Measurements from ENCODE around the gene TIPRL. TPM values are rescaled to one million over a fixed set of nuclear protein-coding genes. Genes with fewer than 3 reads are reported as not detected.

The TIPRL gene
- total and polyA plus RNA-seq, 9 of the 15 experiments (the other 6 are each of a cell fraction or from before 2014, with no cell fraction given), result 41.4 to 90.2 (median 69.9) TPM

DNA sequence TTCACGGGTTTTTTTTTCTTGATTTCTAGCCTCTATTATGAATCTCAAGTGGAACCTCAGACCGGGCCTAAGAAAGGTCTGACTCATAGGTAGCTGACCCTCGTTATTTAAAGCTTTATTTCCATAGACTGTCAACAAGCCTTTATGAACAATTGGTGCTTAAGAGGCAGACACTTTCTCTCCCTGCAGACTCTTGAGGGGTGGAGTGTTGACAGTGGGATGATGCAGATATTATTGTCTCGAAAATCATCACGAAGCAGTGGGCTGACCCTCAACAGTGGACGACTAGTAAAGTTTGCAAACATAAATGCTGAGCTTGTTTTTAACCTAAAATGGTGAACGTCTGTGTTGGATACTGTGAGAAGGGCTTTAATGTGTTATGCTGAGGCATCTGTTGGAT is 48.9 kb downstream of the TIPRL start (continued):
- TF ChIP-seq, protein P1, sequence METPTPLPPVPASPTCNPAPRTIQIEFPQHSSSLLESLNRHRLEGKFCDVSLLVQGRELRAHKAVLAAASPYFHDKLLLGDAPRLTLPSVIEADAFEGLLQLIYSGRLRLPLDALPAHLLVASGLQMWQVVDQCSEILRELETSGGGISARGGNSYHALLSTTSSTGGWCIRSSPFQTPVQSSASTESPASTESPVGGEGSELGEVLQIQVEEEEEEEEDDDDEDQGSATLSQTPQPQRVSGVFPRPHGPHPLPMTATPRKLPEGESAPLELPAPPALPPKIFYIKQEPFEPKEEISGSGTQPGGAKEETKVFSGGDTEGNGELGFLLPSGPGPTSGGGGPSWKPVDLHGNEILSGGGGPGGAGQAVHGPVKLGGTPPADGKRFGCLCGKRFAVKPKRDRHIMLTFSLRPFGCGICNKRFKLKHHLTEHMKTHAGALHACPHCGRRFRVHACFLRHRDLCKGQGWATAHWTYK (CRISPR knock-in tag; IDR thresholded peaks at IDR 0.05), result no peak
- TF ChIP-seq MYC (IDR thresholded peaks at IDR 0.05; ENCODE audit: low read depth, low read length) (no peak), MYC (CRISPR knock-in tag; IDR thresholded peaks at IDR 0.05; ENCODE audit: borderline replicate concordance, low read depth) (no peak), FOXK2 (conservative IDR thresholded peaks at IDR 0.05 in 1 of 2, IDR thresholded peaks at IDR 0.05 in 1 of 2; ENCODE audit: low read depth in 2 of 2) (peak; percentile 12 to 26; a peak in 1 of 4 replicates), MEIS2 (IDR thresholded peaks at IDR 0.05; ENCODE audit: partially characterized antibody) (peak; percentile 23), ARNT (IDR thresholded peaks at IDR 0.05) (no peak), ADNP (tag; IDR thresholded peaks at IDR 0.05) (no peak), FOSL1 (tag; conservative IDR thresholded peaks at IDR 0.05) (0 out of 2 replicates have a peak, but pooled peaks have one; percentile 13), NFE2 (IDR thresholded peaks at IDR 0.05; ENCODE audit: low read depth) (no peak), CHD4 (IDR thresholded peaks at IDR 0.05; ENCODE audit: insufficient read depth, insufficient replicate concordance, low read depth, low read length, poor library complexity, severe bottlenecking) (no peak), ZNF41 (CRISPR knock-in tag; conservative IDR thresholded peaks at IDR 0.05) (no peak), ZNF507 (tag; conservative IDR thresholded peaks at IDR 0.05) (no peak), EP400 (IDR thresholded peaks at IDR 0.05) (no peak; the same call in 1 of the 2 replicates)
- TF ChIP-seq, protein P2, sequence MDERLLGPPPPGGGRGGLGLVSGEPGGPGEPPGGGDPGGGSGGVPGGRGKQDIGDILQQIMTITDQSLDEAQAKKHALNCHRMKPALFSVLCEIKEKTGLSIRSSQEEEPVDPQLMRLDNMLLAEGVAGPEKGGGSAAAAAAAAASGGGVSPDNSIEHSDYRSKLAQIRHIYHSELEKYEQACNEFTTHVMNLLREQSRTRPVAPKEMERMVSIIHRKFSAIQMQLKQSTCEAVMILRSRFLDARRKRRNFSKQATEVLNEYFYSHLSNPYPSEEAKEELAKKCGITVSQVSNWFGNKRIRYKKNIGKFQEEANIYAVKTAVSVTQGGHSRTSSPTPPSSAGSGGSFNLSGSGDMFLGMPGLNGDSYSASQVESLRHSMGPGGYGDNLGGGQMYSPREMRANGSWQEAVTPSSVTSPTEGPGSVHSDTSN (CRISPR knock-in tag; IDR thresholded peaks at IDR 0.05; ENCODE audit: low read depth), result no peak
- TF ChIP-seq, protein P2 (tag; conservative IDR thresholded peaks at IDR 0.05; ENCODE audit: low read depth), result peak; percentile 39
- TF ChIP-seq, protein P3, sequence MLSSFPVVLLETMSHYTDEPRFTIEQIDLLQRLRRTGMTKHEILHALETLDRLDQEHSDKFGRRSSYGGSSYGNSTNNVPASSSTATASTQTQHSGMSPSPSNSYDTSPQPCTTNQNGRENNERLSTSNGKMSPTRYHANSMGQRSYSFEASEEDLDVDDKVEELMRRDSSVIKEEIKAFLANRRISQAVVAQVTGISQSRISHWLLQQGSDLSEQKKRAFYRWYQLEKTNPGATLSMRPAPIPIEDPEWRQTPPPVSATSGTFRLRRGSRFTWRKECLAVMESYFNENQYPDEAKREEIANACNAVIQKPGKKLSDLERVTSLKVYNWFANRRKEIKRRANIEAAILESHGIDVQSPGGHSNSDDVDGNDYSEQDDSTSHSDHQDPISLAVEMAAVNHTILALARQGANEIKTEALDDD (IDR thresholded peaks at IDR 0.05), result peak; percentile 60; the same call in 1 of the 2 replicates
- TF ChIP-seq, protein P4, sequence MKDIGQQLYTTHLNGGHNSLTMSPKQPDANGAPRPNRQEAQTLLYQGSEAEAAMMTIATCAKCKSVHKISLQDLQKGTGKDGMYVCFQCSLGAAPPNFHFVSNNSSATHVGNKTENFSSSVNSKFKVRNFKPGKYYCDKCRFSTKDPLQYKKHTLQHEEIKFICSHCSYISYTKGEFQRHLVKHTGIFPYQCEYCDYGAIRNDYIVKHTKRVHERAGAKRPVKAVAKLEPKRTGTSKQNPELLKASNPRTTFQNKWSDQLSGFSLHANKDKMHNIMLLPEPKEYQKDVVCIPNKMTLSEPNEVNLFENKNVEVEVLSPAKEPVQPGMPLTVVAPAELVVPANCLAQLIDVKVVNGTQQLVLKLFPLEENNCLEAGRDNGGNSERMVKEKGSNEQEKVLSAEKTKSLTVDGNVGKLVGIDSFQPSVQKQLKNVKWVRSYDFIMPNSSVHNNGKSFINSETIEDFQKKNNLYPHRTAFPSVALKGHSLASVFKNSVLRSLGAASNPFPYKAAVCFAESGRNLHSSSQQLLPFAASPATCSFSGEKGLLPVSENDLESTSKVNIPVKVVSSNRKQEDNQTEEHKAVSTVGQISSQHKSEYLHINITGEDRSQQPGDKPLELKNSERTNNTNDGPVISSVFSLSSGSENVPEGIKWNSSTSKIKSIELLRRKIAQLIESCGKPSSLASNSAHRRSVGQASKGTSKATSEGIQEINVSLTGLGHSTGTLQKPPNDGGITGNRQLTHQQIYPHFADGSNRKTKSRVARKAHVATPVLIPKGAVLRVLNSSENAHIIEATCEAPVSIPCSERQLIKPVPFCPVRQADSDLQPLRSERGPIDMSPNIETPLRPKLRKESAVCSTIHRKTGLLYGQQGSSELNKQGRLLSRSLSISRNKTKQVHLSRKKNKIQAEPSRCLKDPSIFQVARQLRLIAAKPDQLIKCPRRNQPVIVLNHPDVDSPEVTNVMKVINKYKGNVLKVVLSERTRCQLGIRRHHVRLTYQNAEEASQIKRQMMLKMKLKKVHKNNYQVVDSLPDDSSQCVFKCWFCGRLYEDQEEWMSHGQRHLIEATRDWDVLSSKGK (CRISPR knock-in tag; IDR thresholded peaks at IDR 0.05), result no peak
- TF ChIP-seq, protein P5, sequence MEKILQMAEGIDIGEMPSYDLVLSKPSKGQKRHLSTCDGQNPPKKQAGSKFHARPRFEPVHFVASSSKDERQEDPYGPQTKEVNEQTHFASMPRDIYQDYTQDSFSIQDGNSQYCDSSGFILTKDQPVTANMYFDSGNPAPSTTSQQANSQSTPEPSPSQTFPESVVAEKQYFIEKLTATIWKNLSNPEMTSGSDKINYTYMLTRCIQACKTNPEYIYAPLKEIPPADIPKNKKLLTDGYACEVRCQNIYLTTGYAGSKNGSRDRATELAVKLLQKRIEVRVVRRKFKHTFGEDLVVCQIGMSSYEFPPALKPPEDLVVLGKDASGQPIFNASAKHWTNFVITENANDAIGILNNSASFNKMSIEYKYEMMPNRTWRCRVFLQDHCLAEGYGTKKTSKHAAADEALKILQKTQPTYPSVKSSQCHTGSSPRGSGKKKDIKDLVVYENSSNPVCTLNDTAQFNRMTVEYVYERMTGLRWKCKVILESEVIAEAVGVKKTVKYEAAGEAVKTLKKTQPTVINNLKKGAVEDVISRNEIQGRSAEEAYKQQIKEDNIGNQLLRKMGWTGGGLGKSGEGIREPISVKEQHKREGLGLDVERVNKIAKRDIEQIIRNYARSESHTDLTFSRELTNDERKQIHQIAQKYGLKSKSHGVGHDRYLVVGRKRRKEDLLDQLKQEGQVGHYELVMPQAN (IDR thresholded peaks at IDR 0.05; ENCODE audit: borderline replicate concordance), result no peak
